CD14-positive monocyte (primary cell): ENCODE data around the gene SMTNL1. TPM values are rescaled to one million over a fixed set of nuclear protein-coding genes. Genes with fewer than 3 reads are reported as not detected.
A peak's percentile ranks its signal among the peaks of the same experiment; 100 is the strongest.

ENCODE experiments used
- DNase-seq, 3 donors: peaks; one replicate each; pipeline ENCODE4 v3.0.0-alpha.2; 2011 to 2022
- H2AFZ ChIP-seq: 2 replicates; pipeline ENCODE4 v1.6.0; 2012; ENCODE audit warnings: mild to moderate bottlenecking, low read depth, low read length, inconsistent platforms; ENCODE audit not compliant: insufficient read depth, poor library complexity, severe bottlenecking
- H3K27ac ChIP-seq, 2 donors: 1 replicate in 1 of 2; 2 replicates in 1 of 2; pipeline ENCODE4 v1.5.1; 2012 to 2013; ENCODE audit warnings: low read length in 2 of 2, control low read depth in 1 of 2, inconsistent platforms in 1 of 2, low read depth in 1 of 2, mild to moderate bottlenecking in 1 of 2
- H3K27me3 ChIP-seq, 2 donors: one replicate each; pipeline versions ENCODE4 v1.6.0 to v1.6.1; 2011 to 2013; ENCODE audit warnings: low read length in 2 of 2; ENCODE audit not compliant: control insufficient read depth in 2 of 2, insufficient read depth in 2 of 2
- H3K36me3 ChIP-seq, 2 donors: replicated peaks in 1 of 2; 1 replicate in 1 of 2; 2 replicates in 1 of 2; pipeline versions ENCODE4 v1.5.1 to v1.6.1; 2012 to 2013; ENCODE audit warnings: low read length in 2 of 2, control low read depth in 1 of 2, inconsistent platforms in 1 of 2, mild to moderate bottlenecking in 1 of 2; ENCODE audit not compliant: insufficient read depth in 2 of 2, control insufficient read depth in 1 of 2
- H3K4me1 ChIP-seq, 2 donors: 1 replicate in 1 of 2; 2 replicates in 1 of 2; pipeline versions ENCODE4 v1.5.1 to v1.6.1; 2012 to 2013; ENCODE audit warnings: low read length in 2 of 2, control low read depth in 1 of 2, inconsistent platforms in 1 of 2, mild to moderate bottlenecking in 1 of 2, moderate library complexity in 1 of 2; ENCODE audit not compliant: insufficient read depth in 2 of 2, control insufficient read depth in 1 of 2
- H3K4me2 ChIP-seq: replicated peaks from 2 replicates; pipeline ENCODE3; 2012; ENCODE audit warnings: low read length, moderate library complexity, mild to moderate bottlenecking; ENCODE audit not compliant: poor library complexity, severe bottlenecking; ENCODE audit errors: extremely low read depth
- H3K4me3 ChIP-seq, 3 experiments: fragments of 200-600 bp in 1 of 3; sonication (generic) in 1 of 3; replicated peaks in 1 of 3; 1 replicate in 2 of 3; 2 replicates in 1 of 3; pipeline ENCODE4 v1.5.1; 2011 to 2013; ENCODE audit warnings: low read length in 3 of 3, mild to moderate bottlenecking in 3 of 3, control low read depth in 2 of 3, low read depth in 2 of 3, inconsistent platforms in 1 of 3, moderate library complexity in 1 of 3
- H3K79me2 ChIP-seq: 2 replicates; pipeline ENCODE4 v1.6.0; 2012; ENCODE audit warnings: mild to moderate bottlenecking, control low read depth, inconsistent platforms, low read length, moderate library complexity; ENCODE audit not compliant: insufficient read depth
- H3K9ac ChIP-seq: 2 replicates; pipeline ENCODE4 v1.6.0; 2017; ENCODE audit warnings: low read length, mild to moderate bottlenecking; ENCODE audit not compliant: insufficient read depth, poor library complexity, severe bottlenecking
- H3K9me3 ChIP-seq, 2 donors: replicated peaks in 1 of 2; 1 replicate in 1 of 2; 2 replicates in 1 of 2; pipeline versions ENCODE4 v1.5.1 to v1.6.1; 2012 to 2013; ENCODE audit warnings: low read length in 2 of 2, control low read depth in 1 of 2; ENCODE audit not compliant: control insufficient read depth in 1 of 2, insufficient read depth in 1 of 2
- H4K20me1 ChIP-seq: 2 replicates; pipeline ENCODE4 v1.6.0; 2012; ENCODE audit warnings: mild to moderate bottlenecking, low read length, control low read depth, moderate library complexity; ENCODE audit not compliant: insufficient read depth
- H3K27ac Mint-ChIP-seq, 7 donors: one replicate each; pipeline ENCODE4 v1.8.0; 2020; ENCODE audit warnings: mild to moderate bottlenecking in 7 of 7, mixed read lengths in 7 of 7, moderate library complexity in 6 of 7, inconsistent platforms in 2 of 7
- H3K27me3 Mint-ChIP-seq, 3 donors: one replicate each; pipeline ENCODE4 v1.8.0; 2021 to 2022; ENCODE audit warnings: low read depth in 3 of 3, mild to moderate bottlenecking in 3 of 3, mixed read lengths in 3 of 3, moderate library complexity in 3 of 3, inconsistent platforms in 1 of 3
- H3K36me3 Mint-ChIP-seq, 2 donors: one replicate each; pipeline ENCODE4 v1.8.0; 2020; ENCODE audit warnings: mixed read lengths in 2 of 2, inconsistent platforms in 1 of 2, mild to moderate bottlenecking in 1 of 2
- H3K4me1 Mint-ChIP-seq: one replicate; pipeline ENCODE4 v1.8.0; 2020; ENCODE audit warnings: mild to moderate bottlenecking, mixed read lengths
- H3K4me3 Mint-ChIP-seq, 2 donors: one replicate each; pipeline ENCODE4 v1.8.0; 2020; ENCODE audit warnings: mild to moderate bottlenecking in 2 of 2, mixed read lengths in 2 of 2, moderate library complexity in 1 of 2
- H3K9me3 Mint-ChIP-seq, 7 donors: one replicate each; pipeline ENCODE4 v1.8.0; 2020 to 2022; ENCODE audit warnings: mixed read lengths in 7 of 7, mild to moderate bottlenecking in 6 of 7, moderate library complexity in 6 of 7, inconsistent platforms in 2 of 7
- CTCF ChIP-seq: fragments of 200-600 bp; IDR thresholded peaks from one replicate; pipeline ENCODE4 v1.8.0; 2022; ENCODE audit warnings: antibody characterized with exemption, mild to moderate bottlenecking
- WGBS: methylation state at CpG from one replicate; pipeline ENCODE4 v1.1.5; 2013; ENCODE audit warnings: missing lambda C conversion rate; ENCODE audit not compliant: insufficient coverage; 5-methylcytosine and 5-hydroxymethylcytosine counted together
- intact Hi-C, 2 donors: fragments of 100-400 bp; cut with micrococcal nuclease; formaldehyde crosslinking; loops; one replicate each; pipeline versions ENCODE4 v1.15.0 to v1.15.1; 2023
- polyA plus RNA-seq, 3 donors: library from polyadenylated mRNA; depleted of rRNA in 1 of 3; unstranded in 2 of 3; stranded (reverse) in 1 of 3; fragments of 300-500 nt in 2 of 3; fragments of >200 nt in 1 of 3; fragmentation: Illumina TruSeq in 2 of 3; gene quantifications; 1 replicate in 2 of 3; 2 replicates in 1 of 3; pipeline ENCODE4 v1.2.3, GENCODE V29; 2012 to 2021

SMTNL1 gene
- polyA plus RNA-seq, 3 donors = not detected

GRCh38 chr11:57529012-57529411 is 8.4 kb upstream of the SMTNL1 start:
- no peak for TF ChIP-seq CTCF
- Histone ChIP-seq H3K4me3 (peak overlapping the region in 1 of 3 experiments; percentile 98), H3K36me3 (peaks cover 5 to 8% of the 10 kb centered on the region in 2 donors), H3K27me3 (no peaks in the 10 kb centered on the region), H3K9ac (no peak overlapping the region), H3K4me1 (peaks cover 23 to 27% of the 10 kb centered on the region in 2 donors), H3K79me2 (peaks cover 23% of the 10 kb centered on the region), H4K20me1 (no peaks in the 10 kb centered on the region), H3K4me2 (no peak overlapping the region), H3K9me3 (no peaks in the 10 kb centered on the region), H3K27ac (peak overlapping the region in 1 of 2 donors; percentile 91), H2AFZ (no peak overlapping the region)
- Mint-ChIP-seq H3K27me3 (peaks cover 0 to 3% (median 0%) of the 10 kb centered on the region in 3 donors), H3K4me3 (no peak overlapping the region), H3K36me3 (peaks cover 15 to 19% of the 10 kb centered on the region in 2 donors), H3K27ac (no peak overlapping the region), H3K4me1 (peaks cover 18% of the 10 kb centered on the region), H3K9me3 (peaks cover 0 to 6% (median 0%) of the 10 kb centered on the region in 7 donors)
- DNase-seq = no peak
- intact Hi-C loops = loop anchor here (5.0 kb wide), 3 partner anchors 37 to 182 kb away; no protein-coding TSS in a partner anchor

- no peak for TF ChIP-seq CTCF
- peak overlapping the region; percentile 90 for H2AFZ ChIP-seq
- H3K79me2 ChIP-seq = peaks cover 23% of the 10 kb centered on the region
- peaks cover 0 to 1% (median 0%) of the 10 kb centered on the region in 7 donors for H3K9me3 Mint-ChIP-seq
- H3K4me2 ChIP-seq = peak overlapping the region; percentile 98
- H3K27ac Mint-ChIP-seq = peak overlapping the region; percentile 79 to 93 (median 89)
- intact Hi-C loops = loop anchor here in 1 of 2 donors (10.0 kb wide), 1 partner anchor 175 kb away; no protein-coding TSS in a partner anchor
- peaks cover 12 to 16% of the 10 kb centered on the region in 2 donors for H3K36me3 Mint-ChIP-seq
- no peaks in the 10 kb centered on the region for H3K9me3 ChIP-seq
- no peaks in the 10 kb centered on the region for H3K27me3 ChIP-seq
- no peak for DNase-seq
- H3K4me3 Mint-ChIP-seq = peak overlapping the region; percentile 95 to 98
- H4K20me1 ChIP-seq = no peaks in the 10 kb centered on the region
- H3K36me3 ChIP-seq = peaks cover 5 to 8% of the 10 kb centered on the region in 2 donors
- H3K4me1 Mint-ChIP-seq = peaks cover 18% of the 10 kb centered on the region
- H3K9ac ChIP-seq = peak overlapping the region; percentile 73
- WGBS = 2% methylated on average over 17 of the region's 17 CpGs
- H3K4me1 ChIP-seq = peaks cover 23 to 27% of the 10 kb centered on the region in 2 donors
- H3K27me3 Mint-ChIP-seq = peaks cover 0 to 3% (median 0%) of the 10 kb centered on the region in 3 donors
- peak overlapping the region; percentile 32 to 91 for H3K27ac ChIP-seq
- peak overlapping the region; percentile 79 to 98 (median 80) for H3K4me3 ChIP-seq
These were observed 7.2 kb upstream of the SMTNL1 start for GRCh38 chr11:57530215-57530595.
